GM13977 (cell line): ENCODE data around the gene KPTN.
"Not testable (repeated sequence)": the region's sequence is repeated elsewhere in the genome, so short reads cannot be mapped to it uniquely, and the experiment has no call there.

Experiments
- DNase-seq: peaks from one replicate; pipeline ENCODE4 v3.0.0; 2012; ENCODE audit warnings: low spot score
- CTCF ChIP-seq: IDR thresholded peaks from 2 replicates; pipeline ENCODE4 v1.5.1; 2012; ENCODE audit warnings: mild to moderate bottlenecking, control low read depth; ENCODE audit not compliant: insufficient read depth; ENCODE audit errors: extremely low read depth, missing control alignments
- in situ Hi-C: fragments of 300-500 bp; cut with MboI; formaldehyde crosslinking; loops from one replicate; pipeline ENCODE4 v1.12.0; 2022; ENCODE audit warnings: low sequenced_read_pairs, low pct_unique_long_range_greater_than_20kb, mixed read lengths, inconsistent platforms; ENCODE audit not compliant: unreplicated experiment

KPTN gene

GRCh38 chr19:47491358-47492136 lies 7.5 kb upstream of the KPTN start:
- in situ Hi-C loops: no loop called here
- no peak for DNase-seq
- no peak for TF ChIP-seq CTCF

- in situ Hi-C loops: no loop called here
These were observed 6.8 kb upstream of the KPTN start for GRCh38 chr19:47490847-47491246.

GRCh38 chr19:47490031-47490430 lies 6.0 kb upstream of the KPTN start:
- in situ Hi-C loops: no loop called here
- no peak for DNase-seq
- no peak for TF ChIP-seq CTCF

More at GRCh38 chr19:47490847-47491246, 6.8 kb upstream of the KPTN start:
- TF ChIP-seq CTCF: no peak
- DNase-seq: no peak

GRCh38 chr19:47489072-47489914 lies 5.3 kb upstream of the KPTN start:
- no peak for TF ChIP-seq CTCF
- in situ Hi-C loops: no loop called here
- no peak for DNase-seq

GRCh38 chr19:47487551-47488515 lies 3.8 kb upstream of the KPTN start:
- DNase-seq: no peak
- in situ Hi-C loops: no loop called here
- TF ChIP-seq CTCF: no peak

- DNase-seq: no peak
- no peak for TF ChIP-seq CTCF
- in situ Hi-C loops: no loop called here
These were observed 2.9 kb upstream of the KPTN start for GRCh38 chr19:47486900-47487299.

- in situ Hi-C loops, DNase-seq: not testable (repeated sequence)
These were observed 2.2 kb upstream of the KPTN start for GRCh38 chr19:47486220-47486619.
